IMR-90 (cell line): ENCODE results near the gene LRP1-AS. TPM values are rescaled to one million over a fixed set of nuclear protein-coding genes. Genes with fewer than 3 reads are reported as not detected.
A peak's percentile ranks its signal among the peaks of the same experiment; 100 is the strongest.

ENCODE experiments used
- ATAC-seq: fragments of 200-7000 bp; cut with Tn5 transposase; 2 replicates; pipeline ENCODE4 v1.9.1; 2020; ENCODE audit warnings: low read depth, mild to moderate bottlenecking, moderate library complexity
- BruUV-seq: library from RNA; stranded (reverse); fragments of 400-500 nt; replicated peaks from 2 replicates; lab custom pipeline; 2021; lab: Mats Ljungman, UMichigan
- CTCF ChIA-PET: fragments of 300-600 bp; formaldehyde crosslinking; extraction: SDS; loops from one replicate; lab custom pipeline; 2021; ENCODE audit warnings: antibody characterized with exemption; lab: Yijun Ruan, JAX
- POLR2A ChIA-PET: fragments of 300-600 bp; sonication (Branson Sonifier 250); formaldehyde crosslinking; loops from one replicate; lab custom pipeline; 2022; ENCODE audit warnings: antibody characterized with exemption; ENCODE audit not compliant: unreplicated experiment; lab: Charles Lee
- DNase-seq: peaks from one replicate; pipeline ENCODE4 v3.0.0; 2013
- H2AFZ ChIP-seq: replicated peaks from 2 replicates; pipeline ENCODE3; 2013; ENCODE audit warnings: low read length, mild to moderate bottlenecking; ENCODE audit not compliant: poor library complexity
- H2AK5ac ChIP-seq: 2 replicates; pipeline ENCODE4 v1.6.1; 2013; ENCODE audit warnings: low read depth, low read length, inconsistent platforms
- H2AK9ac ChIP-seq: replicated peaks from 2 replicates; pipeline ENCODE3; 2013; ENCODE audit warnings: mild to moderate bottlenecking, low read depth, low read length, moderate library complexity; ENCODE audit not compliant: poor library complexity
- H2BK120ac ChIP-seq: 2 replicates; pipeline ENCODE4 v1.6.1; 2013; ENCODE audit warnings: low read depth, low read length, inconsistent platforms
- H2BK15ac ChIP-seq: 3 replicates; pipeline ENCODE4 v1.6.1; 2013; ENCODE audit warnings: low read depth, low read length, inconsistent platforms
- H2BK20ac ChIP-seq: 2 replicates; pipeline ENCODE4 v1.6.1; 2013; ENCODE audit warnings: low read depth, mild to moderate bottlenecking, inconsistent platforms, low read length, moderate library complexity
- H2BK5ac ChIP-seq: 2 replicates; pipeline ENCODE4 v1.6.1; 2013; ENCODE audit warnings: mild to moderate bottlenecking, low read depth, low read length, inconsistent platforms; ENCODE audit not compliant: poor library complexity, severe bottlenecking
- H3K14ac ChIP-seq: replicated peaks from 2 replicates; pipeline ENCODE4 v1.6.1; 2013; ENCODE audit warnings: low read depth, low read length, inconsistent platforms
- H3K18ac ChIP-seq: 2 replicates; pipeline ENCODE4 v1.6.1; 2013; ENCODE audit warnings: low read depth, low read length, control low read depth
- H3K23ac ChIP-seq: 2 replicates; pipeline ENCODE4 v1.6.1; 2013; ENCODE audit warnings: low read depth, low read length, inconsistent platforms
- H3K27ac ChIP-seq: 2 replicates; pipeline ENCODE4 v1.5.1; 2013; ENCODE audit warnings: mild to moderate bottlenecking, control low read depth, low read length; ENCODE audit not compliant: insufficient read depth
- H3K27me3 ChIP-seq: 2 replicates; pipeline ENCODE4 v1.6.1; 2013; ENCODE audit warnings: low read length; ENCODE audit not compliant: control insufficient read depth, insufficient read depth
- H3K36me3 ChIP-seq: 2 replicates; pipeline ENCODE4 v1.6.1; 2013; ENCODE audit warnings: low read length, mixed read lengths; ENCODE audit not compliant: control insufficient read depth, insufficient read depth
- H3K4ac ChIP-seq: 2 replicates; pipeline ENCODE4 v1.6.1; 2013; ENCODE audit warnings: low read depth, low read length, inconsistent platforms
- H3K4me1 ChIP-seq: 2 replicates; pipeline ENCODE4 v1.6.1; 2013; ENCODE audit warnings: low read length, mixed read lengths; ENCODE audit not compliant: control insufficient read depth, insufficient read depth
- H3K4me2 ChIP-seq: 2 replicates; pipeline ENCODE4 v1.6.1; 2013; ENCODE audit warnings: low read depth, mild to moderate bottlenecking, control low read depth, low read length, moderate library complexity
- H3K4me3 ChIP-seq: 2 replicates; pipeline ENCODE4 v1.5.1; 2013; ENCODE audit warnings: low read depth, mild to moderate bottlenecking, control low read depth, low read length, moderate library complexity; ENCODE audit not compliant: insufficient read depth
- H3K56ac ChIP-seq: 2 replicates; pipeline ENCODE4 v1.6.1; 2013; ENCODE audit warnings: low read length, inconsistent platforms; ENCODE audit not compliant: insufficient read depth; ENCODE audit errors: extremely low read depth
- H3K79me1 ChIP-seq, 2 experiments: 2 replicates each; pipeline ENCODE4 v1.6.1; 2013; ENCODE audit warnings: low read length in 2 of 2, inconsistent platforms in 1 of 2, low read depth in 1 of 2
- H3K9ac ChIP-seq: 2 replicates; pipeline ENCODE4 v1.6.1; 2013; ENCODE audit warnings: low read depth, low read length, control low read depth
- H3K9me1 ChIP-seq: 2 replicates; pipeline ENCODE4 v1.6.1; 2013; ENCODE audit warnings: low read length, inconsistent platforms; ENCODE audit not compliant: insufficient read depth
- H3K9me3 ChIP-seq: 2 replicates; pipeline ENCODE4 v1.6.1; 2013; ENCODE audit warnings: low read length; ENCODE audit not compliant: control insufficient read depth, insufficient read depth
- H4K20me1 ChIP-seq: 2 replicates; pipeline ENCODE4 v1.6.1; 2013; ENCODE audit warnings: low read length, inconsistent platforms; ENCODE audit not compliant: insufficient read depth
- H4K5ac ChIP-seq: 2 replicates; pipeline ENCODE4 v1.6.1; 2013; ENCODE audit warnings: mild to moderate bottlenecking, low read depth, low read length, control low read depth
- H4K8ac ChIP-seq, 2 experiments: 2 replicates each; pipeline ENCODE4 v1.6.1; 2013; ENCODE audit warnings: low read depth in 2 of 2, low read length in 2 of 2, control low read depth in 1 of 2, inconsistent platforms in 1 of 2
- H4K91ac ChIP-seq: 2 replicates; pipeline ENCODE4 v1.6.1; 2013; ENCODE audit warnings: low read depth, low read length, inconsistent platforms; ENCODE audit not compliant: insufficient read depth
- BHLHE40 ChIP-seq: fragments of 150-350 bp; IDR thresholded peaks from 2 replicates; pipeline ENCODE4 v1.6.1; 2016; ENCODE audit warnings: mild to moderate bottlenecking, low read depth, low read length
- CHD1 ChIP-seq: IDR thresholded peaks from 2 replicates; pipeline ENCODE4 v1.6.1; 2012; ENCODE audit warnings: low read depth, low read length, improper control_type of control experiment
- CTCF ChIP-seq: conservative IDR thresholded peaks from 2 replicates; pipeline ENCODE4 v1.5.1; 2012; ENCODE audit warnings: mild to moderate bottlenecking, low read depth, low read length, improper control_type of control experiment
- FOS ChIP-seq: fragments of 150-350 bp; IDR thresholded peaks from 2 replicates; pipeline ENCODE4 v1.6.1; 2016; ENCODE audit warnings: low read depth, low read length
- MAFK ChIP-seq: IDR thresholded peaks from 2 replicates; pipeline ENCODE4 v1.6.1; 2012; ENCODE audit warnings: low read depth, low read length, improper control_type of control experiment
- MAZ ChIP-seq: IDR thresholded peaks from 2 replicates; pipeline ENCODE4 v1.6.1; 2012; ENCODE audit warnings: low read depth, mild to moderate bottlenecking, low read length, improper control_type of control experiment, moderate library complexity, borderline replicate concordance
- MXI1 ChIP-seq: IDR thresholded peaks from 2 replicates; pipeline ENCODE4 v1.6.1; 2012; ENCODE audit warnings: low read depth, mild to moderate bottlenecking, low read length, moderate library complexity, borderline replicate concordance
- POLR2A ChIP-seq: IDR thresholded peaks from 2 replicates; pipeline ENCODE4 v1.6.1; 2012; ENCODE audit warnings: mild to moderate bottlenecking, low read depth, low read length
- RAD21 ChIP-seq: IDR thresholded peaks from 2 replicates; pipeline ENCODE4 v1.6.1; 2012; ENCODE audit warnings: low read length, improper control_type of control experiment
- RCOR1 ChIP-seq: IDR thresholded peaks from 2 replicates; pipeline ENCODE4 v1.6.1; 2012; ENCODE audit warnings: mild to moderate bottlenecking, low read length, improper control_type of control experiment; ENCODE audit not compliant: insufficient replicate concordance
- SMC3 ChIP-seq: fragments of 150-350 bp; IDR thresholded peaks from 2 replicates; pipeline ENCODE4 v1.6.1; 2016; ENCODE audit warnings: low read depth, mild to moderate bottlenecking, antibody characterized with exemption, low read length, moderate library complexity
- WGBS, 2 experiments: methylation state at CpG; one replicate each; pipeline versions ENCODE4 v1.1.5 to v1.1.7; 2013; ENCODE audit warnings: missing lambda C conversion rate in 2 of 2; ENCODE audit not compliant: insufficient read length in 1 of 2; ENCODE audit errors: extremely low coverage in 2 of 2; 5-methylcytosine and 5-hydroxymethylcytosine counted together
- dilution Hi-C: fragments of 300-500 bp; cut with HindIII; formaldehyde crosslinking; loops from one replicate; pipeline ENCODE4 v1.14.3; 2018; ENCODE audit warnings: low sequenced_read_pairs; ENCODE audit not compliant: unreplicated experiment
- in situ Hi-C: fragments of 300-500 bp; cut with MboI; formaldehyde crosslinking; loops from 3 replicates; pipeline ENCODE4 v1.14.3; 2019; ENCODE audit warnings: low sequenced_read_pairs, inconsistent platforms, mixed read lengths
- intact Hi-C: fragments of 100-400 bp; cut with micrococcal nuclease; formaldehyde crosslinking; loops from 2 replicates; pipeline ENCODE4 v1.10.0; 2022
- polyA plus RNA-seq, 3 experiments: library from polyadenylated mRNA; depleted of rRNA; stranded (reverse); fragments of >200 nt; gene quantifications; 2 replicates each; pipeline ENCODE4 v1.2.3, GENCODE V29; 2012; ENCODE audit warnings: low replicate concordance in 1 of 3
- total RNA-seq: library from RNA; depleted of rRNA; stranded (reverse); fragments of >200 nt; gene quantifications from 2 replicates; pipeline ENCODE4 v1.2.3, GENCODE V29; 2012
- TF ChIP-seq, protein P1 (sequence below): fragments of 150-350 bp; IDR thresholded peaks from 2 replicates; pipeline ENCODE4 v1.6.1; 2016; ENCODE audit warnings: low read depth, mild to moderate bottlenecking, low read length, moderate library complexity, borderline replicate concordance

LRP1-AS gene
- total and polyA plus RNA-seq, 2 of the 4 experiments (the other 2 are of a cell fraction), result not detected

GRCh38 chr12:57171668-57172067 is 24.2 kb upstream of the LRP1-AS start:
- H3K23ac ChIP-seq, result no peak overlapping the region
- no peak overlapping the region for H2AK9ac ChIP-seq
- peak; percentile 78 for ATAC-seq
- H2BK5ac ChIP-seq, result no peak overlapping the region
- no peak overlapping the region for H2AFZ ChIP-seq
- H3K9me3 ChIP-seq, result no peaks in the 10 kb centered on the region
- no peak overlapping the region for H2BK20ac ChIP-seq
- no peaks in the 10 kb centered on the region; the same call in 1 of the 2 replicates for H3K9me1 ChIP-seq
- no CpG with 5 or more reads among the region's 4 CpGs for WGBS, 2 experiments
- H3K4me1 ChIP-seq, result peaks cover 12% of the 10 kb centered on the region
- no peak overlapping the region for H3K9ac ChIP-seq
- H3K4me3 ChIP-seq, result no peak overlapping the region
- BruUV-seq, result no TSS peak
- H2BK15ac ChIP-seq, result no peak overlapping the region
- in situ Hi-C loops, result no loop called here
- no peak overlapping the region for H2AK5ac ChIP-seq
- H4K5ac ChIP-seq, result no peak overlapping the region
- DNase-seq, result peak; percentile 84
- dilution Hi-C loops, result no loop called here
- no peak overlapping the region for H3K56ac ChIP-seq
- no peak overlapping the region for H3K4ac ChIP-seq
- no peak overlapping the region for H4K91ac ChIP-seq
- H3K27ac ChIP-seq, result no peak overlapping the region
- TF ChIP-seq MAZ (peak; percentile 53; the same call in 1 of the 2 replicates), CHD1 (no peak), RCOR1 (no peak), FOS (no peak), SMC3 (peak; percentile 23; the same call in 1 of the 2 replicates), CTCF (peak; percentile 26; the same call in 1 of the 2 replicates), POLR2A (no peak), BHLHE40 (no peak), MXI1 (peak; percentile 76; the same call in 1 of the 2 replicates), MAFK (no peak), RAD21 (peak; percentile 30; the same call in 1 of the 2 replicates)
- TF ChIP-seq, protein P1, sequence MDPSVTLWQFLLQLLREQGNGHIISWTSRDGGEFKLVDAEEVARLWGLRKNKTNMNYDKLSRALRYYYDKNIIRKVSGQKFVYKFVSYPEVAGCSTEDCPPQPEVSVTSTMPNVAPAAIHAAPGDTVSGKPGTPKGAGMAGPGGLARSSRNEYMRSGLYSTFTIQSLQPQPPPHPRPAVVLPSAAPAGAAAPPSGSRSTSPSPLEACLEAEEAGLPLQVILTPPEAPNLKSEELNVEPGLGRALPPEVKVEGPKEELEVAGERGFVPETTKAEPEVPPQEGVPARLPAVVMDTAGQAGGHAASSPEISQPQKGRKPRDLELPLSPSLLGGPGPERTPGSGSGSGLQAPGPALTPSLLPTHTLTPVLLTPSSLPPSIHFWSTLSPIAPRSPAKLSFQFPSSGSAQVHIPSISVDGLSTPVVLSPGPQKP, result no peak
- no peak overlapping the region for H3K14ac ChIP-seq
- intact Hi-C loops, result no loop called here
- H4K20me1 ChIP-seq, result peaks cover 50% of the 10 kb centered on the region
- no peak overlapping the region for H3K4me2 ChIP-seq
- no peaks in the 10 kb centered on the region for H3K27me3 ChIP-seq
- no peak overlapping the region for H3K18ac ChIP-seq
- H3K36me3 ChIP-seq, result peaks cover 88% of the 10 kb centered on the region
- H4K8ac ChIP-seq, result no peak overlapping the region
- H3K79me1 ChIP-seq, result peaks cover 10 to 65% of the 10 kb centered on the region in 2 experiments
- ChIA-PET CTCF (interaction anchor here (1.2 kb wide), 1 partner anchor 47 kb away, joined by 5 read pairs; no protein-coding TSS in a partner anchor), POLR2A (interaction anchor here (0.5 to 0.6 kb wide), 2 partner anchors 44 to 98 kb away, joined by 3 read pairs; no protein-coding TSS in a partner anchor)
- H2BK120ac ChIP-seq, result no peak overlapping the region
